ENCODE results near the gene ADAMTS10. TPM values are rescaled to one million over a fixed set of nuclear protein-coding genes. Genes with fewer than 3 reads are reported as not detected.

ADAMTS10 gene
- total RNA-seq, 1 experiment from 2014 or later, result 10.2 TPM

GRCh38 chr19:8593931-8594330 lies 16.6 kb downstream of the ADAMTS10 start:
- no TSS peak for BruUV-seq (replicated peaks)
- H4K20me1 ChIP-seq (ENCODE audit: insufficient read depth), result no peaks in the 10 kb centered on the region
- TF ChIP-seq POLR2AphosphoS5 (IDR thresholded peaks at IDR 0.05; ENCODE audit: low read depth, low read length) (no peak), CTCF (IDR thresholded peaks at IDR 0.05 in 2 of 3, conservative IDR thresholded peaks at IDR 0.05 in 1 of 3; ENCODE audit: borderline replicate concordance in 1 of 3, insufficient read depth in 1 of 3, low read depth in 2 of 3, low read length in 2 of 3) (peak in 2 of 3 experiments; percentile 30 to 57; a peak in 4 of 6 replicates)
- DNase-seq (ENCODE audit: low read depth, low spot score) (no peak), ATAC-seq (no peak)
- ChIA-PET POLR2A (no interaction called here), RAD21 (ENCODE audit: low non-redundant PET in 1 of 2, low total read pairs in 2 of 2, uncharacterized antibody in 2 of 2, unreplicated experiment in 2 of 2) (no interaction called here), CTCF (interaction anchor here (0.7 to 3.7 kb wide), 3 partner anchors 8 to 48 kb away, joined by 3 to 20 read pairs (median 12); no protein-coding TSS in a partner anchor)
- no peak overlapping the region for H3K4me3 ChIP-seq (replicated peaks in 1 of 2; ENCODE audit: low read depth in 1 of 2, low read length in 2 of 2)
- intact Hi-C loops (cut with micrococcal nuclease), result no loop called here
- H3K9me2 ChIP-seq (ENCODE audit: insufficient read depth), result no peaks in the 10 kb centered on the region
- H2AFZ ChIP-seq (ENCODE audit: low read depth, low read length, poor library complexity, severe bottlenecking), result no peak overlapping the region
- no peak overlapping the region for H3K9ac ChIP-seq (ENCODE audit: low read length)
- no peaks in the 10 kb centered on the region for H3K36me3 ChIP-seq (ENCODE audit: control insufficient read depth in 1 of 2, insufficient read depth in 2 of 2, low read length in 2 of 2)
- no peaks in the 10 kb centered on the region for H3K79me2 ChIP-seq (ENCODE audit: insufficient read depth, low read length)
- no peak overlapping the region for H3K27ac ChIP-seq (ENCODE audit: low read depth, low read length)
- no peak overlapping the region for H3K4me2 ChIP-seq (ENCODE audit: low read length)
- H3K4me1 ChIP-seq (ENCODE audit: control insufficient read depth in 1 of 2, insufficient read depth in 2 of 2, low read length in 2 of 2), result peaks cover 3 to 5% of the 10 kb centered on the region in 2 experiments; a peak in 2 of 4 replicates
- H3K27me3 ChIP-seq (ENCODE audit: insufficient read depth, low read length), result no peaks in the 10 kb centered on the region
- peaks cover 0 to 4% of the 10 kb centered on the region in 2 experiments; a peak in 2 of 4 replicates for H3K9me3 ChIP-seq (ENCODE audit: control insufficient read depth in 1 of 2, insufficient read depth in 1 of 2, low read depth in 1 of 2, low read length in 2 of 2)

- intact Hi-C loops (cut with micrococcal nuclease), result no loop called here
- RAD21 ChIA-PET (ENCODE audit: low non-redundant PET in 1 of 2, low total read pairs in 2 of 2, uncharacterized antibody in 2 of 2, unreplicated experiment in 2 of 2), result no interaction called here
- H2AFZ ChIP-seq (ENCODE audit: low read depth, low read length, poor library complexity, severe bottlenecking), result no peak overlapping the region
- H3K4me3 ChIP-seq (replicated peaks in 1 of 2; ENCODE audit: low read depth in 1 of 2, low read length in 2 of 2), result no peak overlapping the region
- peak; percentile 84 for ATAC-seq
- BruUV-seq (replicated peaks), result no TSS peak
- no peak overlapping the region; the same call in 1 of the 2 replicates for H3K27ac ChIP-seq (ENCODE audit: low read depth, low read length)
- H3K36me3 ChIP-seq (ENCODE audit: control insufficient read depth in 1 of 2, insufficient read depth in 2 of 2, low read length in 2 of 2), result no peaks in the 10 kb centered on the region
- H3K9me3 ChIP-seq (ENCODE audit: control insufficient read depth in 1 of 2, insufficient read depth in 1 of 2, low read depth in 1 of 2, low read length in 2 of 2), result peaks cover 0 to 4% of the 10 kb centered on the region in 2 experiments; a peak in 2 of 4 replicates
- CTCF ChIA-PET, result interaction anchor here (3.7 kb wide), 1 partner anchor 11 kb away, joined by 20 read pairs; no protein-coding TSS in a partner anchor
- no peaks in the 10 kb centered on the region for H3K27me3 ChIP-seq (ENCODE audit: insufficient read depth, low read length)
- DNase-seq (ENCODE audit: low read depth, low spot score), result no peak
- no peaks in the 10 kb centered on the region for H4K20me1 ChIP-seq (ENCODE audit: insufficient read depth)
- peaks cover 3 to 5% of the 10 kb centered on the region in 2 experiments; a peak in 2 of 4 replicates for H3K4me1 ChIP-seq (ENCODE audit: control insufficient read depth in 1 of 2, insufficient read depth in 2 of 2, low read length in 2 of 2)
- no peaks in the 10 kb centered on the region for H3K79me2 ChIP-seq (ENCODE audit: insufficient read depth, low read length)
- POLR2A ChIA-PET, result no interaction called here
- no peak overlapping the region for H3K4me2 ChIP-seq (ENCODE audit: low read length)
- H3K9ac ChIP-seq (ENCODE audit: low read length), result no peak overlapping the region
- H3K9me2 ChIP-seq (ENCODE audit: insufficient read depth), result no peaks in the 10 kb centered on the region
- no peak for TF ChIP-seq RAD21 (IDR thresholded peaks at IDR 0.05; ENCODE audit: low read depth)
- no peak for TF ChIP-seq CTCF (IDR thresholded peaks at IDR 0.05 in 2 of 3, conservative IDR thresholded peaks at IDR 0.05 in 1 of 3; ENCODE audit: borderline replicate concordance in 1 of 3, insufficient read depth in 1 of 3, low read depth in 2 of 3, low read length in 2 of 3)
- no peak for TF ChIP-seq SRF (IDR thresholded peaks at IDR 0.05; ENCODE audit: low read depth)
- no peak for TF ChIP-seq SP1 (IDR thresholded peaks at IDR 0.05; ENCODE audit: low read depth)
- TF ChIP-seq TCF7L2 (IDR thresholded peaks at IDR 0.05; ENCODE audit: borderline replicate concordance, extremely low read depth, insufficient read depth, insufficient read length), result no peak
- TF ChIP-seq FOSL1 (IDR thresholded peaks at IDR 0.05; ENCODE audit: low read depth), result no peak
- TF ChIP-seq ZBTB33 (IDR thresholded peaks at IDR 0.05; ENCODE audit: extremely low read depth, insufficient replicate concordance, low read length), result no peak
- TF ChIP-seq EZH2 (IDR thresholded peaks at IDR 0.05), result no peak
- no peak for TF ChIP-seq EZH2phosphoT487 (IDR thresholded peaks at IDR 0.05; ENCODE audit: borderline replicate concordance)
Measured at GRCh38 chr19:8592231-8593009, 18.1 kb downstream of the ADAMTS10 start.
